Fibroblast of the aortic adventitia (primary cell): ENCODE measurements around the gene ORC3. TPM values are rescaled to one million over a fixed set of nuclear protein-coding genes. Genes with fewer than 3 reads are reported as not detected.
A peak's percentile ranks its signal among the peaks of the same experiment; 100 is the strongest.

Experiments
- DNase-seq: peaks from one replicate; pipeline ENCODE4 v3.0.0-alpha.2; 2010; ENCODE audit warnings: low read depth
- H3K4me3 ChIP-seq: 2 replicates; pipeline ENCODE4 v1.5.1; 2011; ENCODE audit warnings: low read depth, mild to moderate bottlenecking, control low read depth, low read length, moderate library complexity
- total RNA-seq: library from RNA; depleted of rRNA; stranded (reverse); fragments of >200 nt; gene quantifications from 2 replicates; pipeline ENCODE4 v1.2.3, GENCODE V29; 2012; ENCODE audit warnings: low replicate concordance
- TF ChIP-seq, protein P1 (sequence below): IDR thresholded peaks from 2 replicates; pipeline ENCODE4 v1.5.1; 2011; ENCODE audit warnings: mild to moderate bottlenecking, low read length, control low read depth, inconsistent platforms; ENCODE audit not compliant: insufficient read depth

ORC3 gene
- total RNA-seq, result 14.3 and 52.9 TPM in 2 replicates

DNA sequence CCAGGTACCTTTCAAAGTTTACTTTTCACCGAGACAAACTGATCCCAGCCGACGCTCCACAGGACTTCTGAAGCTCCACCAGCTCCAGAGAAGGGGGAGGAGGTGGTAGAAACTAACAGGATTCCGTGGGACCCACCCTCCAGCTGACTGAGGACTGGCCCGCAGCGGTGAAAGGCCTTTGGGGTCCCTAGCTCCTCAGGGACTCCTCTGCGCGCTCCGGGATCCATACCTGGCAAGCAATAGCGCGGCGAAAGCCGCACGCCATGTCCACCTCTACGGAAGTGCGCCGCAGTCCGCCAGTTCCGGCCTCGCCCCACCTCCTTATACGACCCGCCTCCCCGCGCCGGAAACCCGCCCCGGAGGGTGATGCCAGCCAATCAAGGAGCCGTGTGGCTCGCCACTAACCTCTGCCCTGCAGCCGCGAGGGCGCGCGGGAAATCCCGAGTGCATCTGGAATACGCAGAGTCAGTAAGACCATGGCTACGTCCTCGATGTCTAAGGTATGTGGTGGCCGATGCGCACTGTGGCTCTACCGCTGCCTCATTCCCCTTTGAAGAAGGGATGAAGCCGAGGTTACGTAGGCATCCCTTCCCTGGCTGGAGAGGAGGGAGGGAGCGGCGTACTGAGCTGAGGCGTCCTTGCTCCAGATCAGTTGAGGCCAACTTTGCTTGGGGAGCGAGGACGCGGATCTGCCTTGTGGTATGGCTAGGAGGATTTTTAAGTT, at the start of gene ORC3, which contains the start of gene RARS2:
ORC3 (plus strand) TSS at position 443 of the 724 bp plus-strand sequence; CDS start at position 477, 34 bp downstream.
RARS2 (minus strand) TSS at position 295 of the 724 bp plus-strand sequence; CDS start at position 265, 30 bp downstream.
- peak within 1 kb of the TSS; percentile 99 for H3K4me3 ChIP-seq
- peak; percentile 90 for DNase-seq
- TF ChIP-seq, protein P1, sequence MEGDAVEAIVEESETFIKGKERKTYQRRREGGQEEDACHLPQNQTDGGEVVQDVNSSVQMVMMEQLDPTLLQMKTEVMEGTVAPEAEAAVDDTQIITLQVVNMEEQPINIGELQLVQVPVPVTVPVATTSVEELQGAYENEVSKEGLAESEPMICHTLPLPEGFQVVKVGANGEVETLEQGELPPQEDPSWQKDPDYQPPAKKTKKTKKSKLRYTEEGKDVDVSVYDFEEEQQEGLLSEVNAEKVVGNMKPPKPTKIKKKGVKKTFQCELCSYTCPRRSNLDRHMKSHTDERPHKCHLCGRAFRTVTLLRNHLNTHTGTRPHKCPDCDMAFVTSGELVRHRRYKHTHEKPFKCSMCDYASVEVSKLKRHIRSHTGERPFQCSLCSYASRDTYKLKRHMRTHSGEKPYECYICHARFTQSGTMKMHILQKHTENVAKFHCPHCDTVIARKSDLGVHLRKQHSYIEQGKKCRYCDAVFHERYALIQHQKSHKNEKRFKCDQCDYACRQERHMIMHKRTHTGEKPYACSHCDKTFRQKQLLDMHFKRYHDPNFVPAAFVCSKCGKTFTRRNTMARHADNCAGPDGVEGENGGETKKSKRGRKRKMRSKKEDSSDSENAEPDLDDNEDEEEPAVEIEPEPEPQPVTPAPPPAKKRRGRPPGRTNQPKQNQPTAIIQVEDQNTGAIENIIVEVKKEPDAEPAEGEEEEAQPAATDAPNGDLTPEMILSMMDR, result no peak

DNA sequence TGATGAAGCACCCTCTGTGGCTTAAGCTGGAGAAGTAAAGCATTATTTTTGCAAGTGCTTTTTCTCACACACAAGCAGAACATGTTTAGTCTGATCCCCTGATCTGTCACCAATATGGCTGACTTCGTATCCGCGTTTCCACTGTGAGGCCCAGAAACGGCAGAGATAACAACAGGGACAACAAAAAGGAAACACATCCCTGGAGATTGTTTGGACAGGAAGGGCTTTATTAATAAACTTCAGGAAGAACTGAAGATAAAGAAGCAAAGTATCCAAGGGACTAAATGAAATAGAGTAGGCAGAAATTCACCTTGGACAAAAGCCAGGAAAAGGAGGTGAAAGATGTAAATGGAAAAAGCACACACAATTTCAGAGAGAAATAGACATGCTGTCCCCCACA, 49.4 kb upstream of the ORC3 start:
- no peak overlapping the region for H3K4me3 ChIP-seq
- no peak for DNase-seq
- TF ChIP-seq, protein P1, result no peak

GRCh38 chr6:87541041-87541440, 48.9 kb upstream of the ORC3 start:
- TF ChIP-seq, protein P1, result no peak
- no peak overlapping the region for H3K4me3 ChIP-seq

DNA sequence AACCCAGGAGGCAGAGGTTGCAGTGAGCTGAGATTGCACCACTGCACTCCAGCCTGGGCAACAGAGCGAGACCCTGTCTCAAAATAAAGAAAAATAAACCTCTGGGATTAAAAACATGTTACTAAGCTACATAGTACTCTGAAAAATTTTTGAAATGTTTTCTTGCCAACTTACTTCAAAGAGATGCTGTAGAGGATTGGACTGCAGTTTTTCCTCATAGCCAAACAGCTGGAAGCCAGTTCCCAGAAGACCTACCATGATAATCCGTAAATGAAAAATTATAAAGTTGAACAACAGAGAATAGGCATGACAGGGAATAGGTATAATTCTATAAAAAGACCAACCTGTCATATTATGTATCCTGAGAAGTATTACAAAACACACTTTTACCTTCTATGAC, 48.2 kb upstream of the ORC3 start:
- no peak for DNase-seq
- TF ChIP-seq, protein P1, result no peak
- H3K4me3 ChIP-seq, result no peak overlapping the region

More at GRCh38 chr6:87541041-87541440, 48.9 kb upstream of the ORC3 start:
- DNase-seq, result no peak

DNA sequence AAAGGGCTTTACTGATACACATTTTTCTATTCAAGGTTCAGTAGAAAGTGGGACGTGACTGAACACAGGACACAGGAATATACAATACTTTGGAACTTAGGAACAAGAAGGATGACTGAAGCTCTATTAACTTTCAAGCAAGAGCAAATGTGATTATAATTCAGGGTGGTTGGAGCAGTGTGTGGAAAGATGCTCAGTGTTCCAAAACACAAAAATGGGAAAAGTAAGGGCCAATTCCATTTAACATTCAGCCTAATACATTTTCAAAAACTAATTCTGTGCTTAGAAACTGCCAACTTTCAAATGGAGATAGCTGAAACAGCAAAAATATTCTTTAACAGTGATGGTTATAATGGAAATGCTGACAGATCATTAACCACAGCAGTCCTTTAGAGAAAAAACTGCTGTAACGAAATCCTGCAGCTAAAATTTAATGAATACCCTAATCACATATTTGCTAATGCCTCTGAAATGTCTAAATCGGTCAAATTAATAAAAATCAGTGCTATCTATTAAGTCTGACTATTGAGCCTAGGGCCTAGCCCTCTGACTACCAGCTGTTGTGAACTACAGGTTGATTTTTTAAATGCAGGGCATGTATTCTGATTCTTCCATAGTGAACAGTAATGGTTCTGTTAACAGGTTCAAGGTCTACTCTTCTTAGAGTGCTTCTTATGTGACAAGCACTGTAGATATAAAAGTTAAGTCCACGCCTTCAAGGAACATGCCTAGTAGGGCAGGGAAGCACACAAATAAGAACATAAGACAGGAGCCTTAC, 46.0 kb upstream of the ORC3 start:
- no peak overlapping the region for H3K4me3 ChIP-seq
- TF ChIP-seq, protein P1, result no peak
- no peak for DNase-seq

- TF ChIP-seq, protein P1, result no peak
- no peak for DNase-seq
- H3K4me3 ChIP-seq, result no peak overlapping the region
Measured at GRCh38 chr6:87544474-87544735, 45.5 kb upstream of the ORC3 start.
